Measurements from ENCODE around the gene CPD.

GRCh38 chr17:30346221-30346795 is 32.4 kb upstream of the CPD start:
- no peak for TF ChIP-seq POLR2A (IDR thresholded peaks at IDR 0.05)
- no peak for TF ChIP-seq CTCF (IDR thresholded peaks at IDR 0.05)
